H1 (cell line): Measurements from ENCODE around the gene OR7G2. TPM values are rescaled to one million over a fixed set of nuclear protein-coding genes. Genes with fewer than 3 reads are reported as not detected.

Experiments
- EP300 ChIP-seq, 2 experiments: IDR thresholded peaks; 1 replicate in 1 of 2; 2 replicates in 1 of 2; pipeline ENCODE4 v1.6.1; 2011 to 2012; ENCODE audit warnings: low read depth in 2 of 2, low read length in 2 of 2, mild to moderate bottlenecking in 2 of 2, borderline replicate concordance in 1 of 2, inconsistent platforms in 1 of 2, moderate library complexity in 1 of 2
- GABPA ChIP-seq: IDR thresholded peaks from 2 replicates; pipeline ENCODE4 v1.6.1; 2011; ENCODE audit warnings: mild to moderate bottlenecking, low read length, moderate library complexity, borderline replicate concordance; ENCODE audit not compliant: insufficient read depth
- KDM4A ChIP-seq: IDR thresholded peaks from one replicate; pipeline ENCODE4 v1.7.1; 2012; ENCODE audit warnings: low read depth, mild to moderate bottlenecking, moderate library complexity, low read length, inconsistent platforms; ENCODE audit not compliant: severe bottlenecking
- MAX ChIP-seq: IDR thresholded peaks from 2 replicates; pipeline ENCODE4 v1.6.1; 2012; ENCODE audit warnings: inconsistent platforms
- POLR2AphosphoS5 ChIP-seq: IDR thresholded peaks from 2 replicates; pipeline ENCODE4 v1.6.1; 2011; ENCODE audit warnings: low read depth, low read length
- RXRA ChIP-seq: IDR thresholded peaks from 2 replicates; pipeline ENCODE4 v1.6.1; 2011; ENCODE audit warnings: low read depth, mild to moderate bottlenecking, low read length, moderate library complexity; ENCODE audit not compliant: insufficient read depth
- ZNF274 ChIP-seq: IDR thresholded peaks from 2 replicates; pipeline ENCODE4 v1.7.0; 2012; ENCODE audit warnings: low read length, borderline replicate concordance; ENCODE audit errors: extremely low read depth
- polyA plus RNA-seq, 7 experiments: library from polyadenylated mRNA; depleted of rRNA in 3 of 7; stranded (reverse) in 5 of 7; unstranded in 2 of 7; fragments of >200 nt in 5 of 7; fragments of 200-250 nt in 2 of 7; gene quantifications; 1 replicate in 5 of 7; 2 replicates in 1 of 7; 4 replicates in 1 of 7; pipeline versions ENCODE4 v1.2.1 to v1.2.3, GENCODE V29; 2011 to 2013; ENCODE audit warnings: missing spikeins in 2 of 7, mixed read lengths in 2 of 7
- small RNA-seq: library from polyadenylated mRNA; stranded (forward); fragments of <200 nt; extraction: miRNeasy Mini kit (QIAGEN cat#:217004); gene quantifications from one replicate; pipeline ENCODE3, GENCODE V24; 2013; ENCODE audit not compliant: insufficient read depth
- total RNA-seq: library from RNA; stranded (reverse); fragmentation: NEBNext Ultra II Directional; extraction: Animal tissue kit (Norgen Biotek cat#: 25700); gene quantifications from 2 replicates; pipeline ENCODE4 v1.2.1, GENCODE V29; 2021

OR7G2 gene
- total and polyA plus RNA-seq, 2 of the 8 experiments (the other 6 are each of a cell fraction or from before 2014, with no cell fraction given), result not detected

- TF ChIP-seq POLR2AphosphoS5, result no peak
- no peak for TF ChIP-seq RXRA
- TF ChIP-seq MAX, result no peak
- no peak for TF ChIP-seq GABPA
- TF ChIP-seq KDM4A, result no peak
- TF ChIP-seq EP300 (IDR thresholded peaks at IDR 0.05; ENCODE audit: borderline replicate concordance in 1 of 2, low read depth in 2 of 2, low read length in 2 of 2), result no peak
- TF ChIP-seq ZNF274, result no peak
These were observed 54.4 kb downstream of the OR7G2 start (continued) for GRCh38 chr19:9052894-9053293.

Small RNA genes lying within 50 kb of the gene (small RNA-seq; reads per million reads assigned to genes)
- gene OR1M4P, result not detected

Other genes with a start within 250 kb of the OR7G2 start
- 0.17 and 0.25 TPM in 2 replicates for gene MUC16, start 97.1 kb downstream of the OR7G2 start, total RNA-seq
- 0.60 and 0.72 TPM in 2 replicates for gene MUC16, start 97.1 kb downstream of the OR7G2 start, polyA plus RNA-seq (2011; rRNA removed)
- gene OR1M1, start 20.4 kb downstream of the OR7G2 start, total RNA-seq, result not detected in 2 replicates
- gene OR1M1, start 20.4 kb downstream of the OR7G2 start, polyA plus RNA-seq (2011; rRNA removed), result 0.12 TPM in 1 of 2 replicates, not detected in the other
- not detected in 2 replicates for gene OR7G1, start 8.3 kb upstream of the OR7G2 start, total RNA-seq
- gene OR7G1, start 8.3 kb upstream of the OR7G2 start, polyA plus RNA-seq (2011; rRNA removed), result not detected in 2 replicates
- gene OR7G3, start 19.5 kb upstream of the OR7G2 start, total RNA-seq, result not detected in 2 replicates
- gene OR7G3, start 19.5 kb upstream of the OR7G2 start, polyA plus RNA-seq (2011; rRNA removed), result not detected in 2 replicates
- 41.5 and 42.1 TPM in 2 replicates for gene ZNF317, start 32.9 kb upstream of the OR7G2 start, total RNA-seq
- gene ZNF317, start 32.9 kb upstream of the OR7G2 start, polyA plus RNA-seq (2011; rRNA removed), result 20.2 and 22.6 TPM in 2 replicates
- not detected in 2 replicates for gene OR7D2, start 71.5 kb upstream of the OR7G2 start, total RNA-seq
- 0.02 and 0.06 TPM in 2 replicates for gene OR7D2, start 71.5 kb upstream of the OR7G2 start, polyA plus RNA-seq (2011; rRNA removed)
- not detected in 2 replicates for gene OR7D4, start 112.1 kb upstream of the OR7G2 start, total RNA-seq
- gene OR7D4, start 112.1 kb upstream of the OR7G2 start, polyA plus RNA-seq (2011; rRNA removed), result not detected in 2 replicates
- gene OR7E24, start 143.5 kb upstream of the OR7G2 start, total RNA-seq, result not detected in 2 replicates
- not detected in 2 replicates for gene OR7E24, start 143.5 kb upstream of the OR7G2 start, polyA plus RNA-seq (2011; rRNA removed)
- 3.3 and 3.7 TPM in 2 replicates for gene ZNF699, start 202.4 kb upstream of the OR7G2 start, total RNA-seq
- 1.00 and 1.0 TPM in 2 replicates for gene ZNF699, start 202.4 kb upstream of the OR7G2 start, polyA plus RNA-seq (2011; rRNA removed)
- gene ZNF559, start 216.7 kb upstream of the OR7G2 start, total RNA-seq, result 17.6 and 19.0 TPM in 2 replicates
- 3.2 and 10.2 TPM in 2 replicates for gene ZNF559, start 216.7 kb upstream of the OR7G2 start, polyA plus RNA-seq (2011; rRNA removed)